ENCODE results near the gene SCG3. TPM values are rescaled to one million over a fixed set of nuclear protein-coding genes. Genes with fewer than 3 reads are reported as not detected.

The SCG3 gene
- total RNA-seq, 1 experiment from 2014 or later: 32.1 TPM

DNA sequence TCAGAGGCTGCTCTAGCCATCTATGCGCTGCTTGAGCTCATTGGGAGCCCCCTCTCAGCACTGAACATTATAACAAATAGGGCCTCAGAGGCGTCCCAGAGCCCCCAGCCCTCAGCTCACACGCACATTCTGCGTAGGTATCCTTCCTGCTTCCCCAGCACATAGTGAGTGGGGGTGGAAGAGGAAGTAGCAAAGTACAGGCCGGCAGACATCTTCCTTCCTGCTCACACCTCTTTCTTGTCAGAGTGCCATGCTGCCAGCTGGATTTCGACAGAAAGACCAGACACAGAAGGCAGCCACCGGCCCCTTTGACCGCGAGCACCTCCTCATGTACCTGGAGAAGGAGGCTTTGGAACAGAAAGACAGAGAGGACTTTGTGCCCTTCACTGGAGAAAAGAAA, 86.7 kb downstream of the SCG3 start (continued):
- TF ChIP-seq, protein P1, sequence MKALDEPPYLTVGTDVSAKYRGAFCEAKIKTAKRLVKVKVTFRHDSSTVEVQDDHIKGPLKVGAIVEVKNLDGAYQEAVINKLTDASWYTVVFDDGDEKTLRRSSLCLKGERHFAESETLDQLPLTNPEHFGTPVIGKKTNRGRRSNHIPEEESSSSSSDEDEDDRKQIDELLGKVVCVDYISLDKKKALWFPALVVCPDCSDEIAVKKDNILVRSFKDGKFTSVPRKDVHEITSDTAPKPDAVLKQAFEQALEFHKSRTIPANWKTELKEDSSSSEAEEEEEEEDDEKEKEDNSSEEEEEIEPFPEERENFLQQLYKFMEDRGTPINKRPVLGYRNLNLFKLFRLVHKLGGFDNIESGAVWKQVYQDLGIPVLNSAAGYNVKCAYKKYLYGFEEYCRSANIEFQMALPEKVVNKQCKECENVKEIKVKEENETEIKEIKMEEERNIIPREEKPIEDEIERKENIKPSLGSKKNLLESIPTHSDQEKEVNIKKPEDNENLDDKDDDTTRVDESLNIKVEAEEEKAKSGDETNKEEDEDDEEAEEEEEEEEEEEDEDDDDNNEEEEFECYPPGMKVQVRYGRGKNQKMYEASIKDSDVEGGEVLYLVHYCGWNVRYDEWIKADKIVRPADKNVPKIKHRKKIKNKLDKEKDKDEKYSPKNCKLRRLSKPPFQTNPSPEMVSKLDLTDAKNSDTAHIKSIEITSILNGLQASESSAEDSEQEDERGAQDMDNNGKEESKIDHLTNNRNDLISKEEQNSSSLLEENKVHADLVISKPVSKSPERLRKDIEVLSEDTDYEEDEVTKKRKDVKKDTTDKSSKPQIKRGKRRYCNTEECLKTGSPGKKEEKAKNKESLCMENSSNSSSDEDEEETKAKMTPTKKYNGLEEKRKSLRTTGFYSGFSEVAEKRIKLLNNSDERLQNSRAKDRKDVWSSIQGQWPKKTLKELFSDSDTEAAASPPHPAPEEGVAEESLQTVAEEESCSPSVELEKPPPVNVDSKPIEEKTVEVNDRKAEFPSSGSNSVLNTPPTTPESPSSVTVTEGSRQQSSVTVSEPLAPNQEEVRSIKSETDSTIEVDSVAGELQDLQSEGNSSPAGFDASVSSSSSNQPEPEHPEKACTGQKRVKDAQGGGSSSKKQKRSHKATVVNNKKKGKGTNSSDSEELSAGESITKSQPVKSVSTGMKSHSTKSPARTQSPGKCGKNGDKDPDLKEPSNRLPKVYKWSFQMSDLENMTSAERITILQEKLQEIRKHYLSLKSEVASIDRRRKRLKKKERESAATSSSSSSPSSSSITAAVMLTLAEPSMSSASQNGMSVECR (CRISPR knock-in tag; IDR thresholded peaks at IDR 0.05; ENCODE audit: borderline replicate concordance): no peak
- TF ChIP-seq ZNF138 (CRISPR knock-in tag; conservative IDR thresholded peaks at IDR 0.05) (no peak), ZNF317 (CRISPR knock-in tag; IDR thresholded peaks at IDR 0.05; ENCODE audit: borderline replicate concordance, low read depth) (no peak)

Other genes with a start within 250 kb of the SCG3 start
- 10.3 to 13.2 TPM (median 10.4 TPM) in 3 replicates for gene DMXL2, start 58.7 kb upstream of the SCG3 start, total RNA-seq (2021)
- gene LYSMD2, start 56.2 kb downstream of the SCG3 start, total RNA-seq (2021): 2.2 to 2.7 TPM (median 2.6 TPM) in 3 replicates
- 3.3 to 3.6 TPM (median 3.6 TPM) in 3 replicates for gene TMOD2, start 70.1 kb downstream of the SCG3 start, total RNA-seq (2021)
- gene TMOD3, start 148.2 kb downstream of the SCG3 start, total RNA-seq (2021): 37.0 to 40.6 TPM (median 38.8 TPM) in 3 replicates

All from WTC11 (cell line).